HL-60/S4 treated with phorbol 12-myristate 13-acetate at 8.2 ng/mL for 4 days and 3 days (cell line): ENCODE measurements around the gene STRN4.
"Not testable (repeated sequence)": the region's sequence is repeated elsewhere in the genome, so short reads cannot be mapped to it uniquely, and the experiment has no call there.

Experiments used
- in situ Hi-C: fragments of 300-500 bp; cut with MboI; formaldehyde crosslinking; loops from 2 replicates; pipeline ENCODE4 v1.15.0; 2022; ENCODE audit warnings: low sequenced_read_pairs

Gene STRN4

GRCh38 chr19:46775642-46776258, 29.5 kb upstream of the STRN4 start:
- in situ Hi-C loops, result no loop called here

GRCh38 chr19:46773018-46773399, 26.8 kb upstream of the STRN4 start:
- in situ Hi-C loops, result no loop called here

DNA sequence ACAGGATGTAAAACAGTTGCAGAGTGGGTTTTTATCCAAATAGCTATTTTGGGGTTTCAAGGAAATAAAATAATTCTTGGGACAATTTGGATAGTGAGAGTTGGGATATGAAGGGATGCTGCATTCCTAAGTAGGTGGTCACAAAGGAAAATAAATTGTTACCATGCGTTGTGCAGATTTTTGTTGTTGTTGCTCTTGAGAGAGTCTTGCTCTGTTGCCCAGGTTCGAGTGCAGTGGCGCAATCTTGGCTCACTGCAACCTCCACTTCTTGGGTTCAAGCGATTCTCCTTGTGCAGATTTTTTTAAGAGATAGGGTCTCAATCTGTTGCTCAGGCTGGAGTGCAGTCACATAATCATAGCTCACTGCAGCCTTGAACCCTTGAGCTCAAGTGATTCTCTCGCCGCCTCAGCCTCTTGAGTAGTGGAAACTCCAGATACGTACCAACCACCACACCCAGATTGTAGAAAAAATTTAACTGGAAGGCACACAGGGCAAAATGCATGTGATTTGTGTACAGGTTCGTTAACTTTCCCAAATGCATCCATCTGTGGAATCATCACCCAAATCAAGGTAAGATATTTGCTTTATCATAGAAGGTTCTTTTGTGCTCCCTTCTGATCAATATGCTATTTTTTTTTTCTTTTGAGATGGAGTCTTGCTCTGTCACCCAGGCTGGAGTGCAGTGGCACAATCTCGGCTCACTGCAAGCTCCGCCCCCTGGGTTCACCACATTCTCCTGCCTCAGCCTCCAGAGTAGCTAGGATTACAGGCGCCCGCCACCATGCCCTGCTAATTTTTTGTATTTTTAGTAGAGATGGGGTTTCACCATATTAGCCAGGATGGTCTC, 26.1 kb upstream of the STRN4 start:
- in situ Hi-C loops, result no loop called here

DNA sequence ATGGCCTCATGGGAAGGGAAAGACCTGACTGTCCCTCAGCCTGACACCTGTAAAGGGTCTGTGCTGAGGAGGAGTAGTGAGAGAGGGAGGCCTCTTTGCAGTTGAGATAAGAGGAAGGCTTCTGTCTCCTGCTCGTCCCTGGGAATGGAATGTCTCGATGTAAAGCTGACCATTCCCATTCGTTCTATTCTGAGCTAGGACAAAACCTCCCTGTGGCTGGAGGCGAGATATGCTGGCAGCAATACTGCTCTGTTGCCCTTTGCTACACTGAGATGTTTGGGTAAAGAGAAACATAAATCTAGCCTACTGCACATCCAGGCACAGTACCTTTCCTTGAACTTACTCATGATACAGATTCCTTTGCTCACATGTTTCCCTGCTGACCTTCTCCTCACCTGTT, 22.5 kb upstream of the STRN4 start:
- in situ Hi-C loops, result not testable (repeated sequence)

DNA sequence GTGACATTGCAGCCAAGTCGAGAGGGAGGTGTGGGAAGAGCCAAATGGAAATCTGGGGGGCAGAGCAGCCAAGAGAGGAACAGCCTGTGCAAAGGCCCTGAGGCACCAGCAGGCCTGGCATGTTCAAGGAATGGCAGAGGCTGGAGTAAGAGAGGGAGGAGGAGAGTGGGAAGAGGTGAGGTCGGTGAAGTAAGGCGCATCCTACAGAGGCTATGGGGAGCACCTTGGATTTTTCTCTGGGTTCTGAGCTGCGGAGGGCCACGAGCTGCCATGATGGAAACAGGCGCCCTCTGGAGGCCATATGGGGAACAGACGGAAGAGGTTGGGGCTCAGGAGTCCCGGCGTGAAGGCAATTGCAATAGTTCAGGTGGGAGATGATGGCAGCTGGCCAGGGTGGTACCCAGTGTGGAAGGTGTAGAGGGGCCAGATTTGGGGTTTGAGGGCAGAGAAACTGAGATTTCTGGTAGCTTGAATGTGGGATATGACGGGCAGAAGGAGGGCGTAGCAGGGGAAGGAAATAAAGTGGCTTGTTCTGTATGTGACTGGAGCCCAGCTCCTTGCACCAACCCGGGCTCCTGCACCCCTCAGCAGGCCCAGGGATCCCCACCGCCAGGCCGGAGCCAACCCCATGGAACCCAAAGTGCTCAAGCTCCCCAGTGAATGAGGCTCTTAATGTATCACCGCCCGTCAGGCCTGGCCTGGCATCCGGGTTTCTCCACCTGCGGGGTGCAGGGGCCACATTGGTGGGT, 20.5 kb upstream of the STRN4 start:
- in situ Hi-C loops, result no loop called here

DNA sequence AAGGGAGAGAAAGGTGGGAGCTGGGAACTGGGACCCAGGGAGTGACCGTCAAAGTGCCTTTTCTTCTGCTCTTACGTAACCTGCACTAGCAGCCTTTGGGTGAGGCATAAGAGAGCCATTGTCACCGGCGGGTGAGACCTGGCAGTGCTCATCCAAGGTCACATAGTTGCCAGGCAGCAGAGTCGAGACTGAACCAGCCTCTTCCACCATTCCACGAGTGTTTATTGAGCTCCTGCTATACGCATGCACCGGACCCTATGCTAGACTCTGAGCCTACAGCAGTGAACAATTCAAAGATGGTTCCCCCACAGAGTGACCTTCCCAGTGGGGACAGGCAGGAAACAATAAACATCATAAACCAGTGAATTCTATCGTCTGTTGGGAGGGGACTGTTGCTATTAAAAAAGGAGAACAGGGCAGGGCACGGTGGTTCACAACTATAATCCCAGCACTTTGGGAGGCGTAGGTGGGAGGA, 18.6 kb upstream of the STRN4 start:
- in situ Hi-C loops, result no loop called here

- in situ Hi-C loops, result no loop called here
Observed at GRCh38 chr19:46762245-46762890, 16.1 kb upstream of the STRN4 start.

DNA sequence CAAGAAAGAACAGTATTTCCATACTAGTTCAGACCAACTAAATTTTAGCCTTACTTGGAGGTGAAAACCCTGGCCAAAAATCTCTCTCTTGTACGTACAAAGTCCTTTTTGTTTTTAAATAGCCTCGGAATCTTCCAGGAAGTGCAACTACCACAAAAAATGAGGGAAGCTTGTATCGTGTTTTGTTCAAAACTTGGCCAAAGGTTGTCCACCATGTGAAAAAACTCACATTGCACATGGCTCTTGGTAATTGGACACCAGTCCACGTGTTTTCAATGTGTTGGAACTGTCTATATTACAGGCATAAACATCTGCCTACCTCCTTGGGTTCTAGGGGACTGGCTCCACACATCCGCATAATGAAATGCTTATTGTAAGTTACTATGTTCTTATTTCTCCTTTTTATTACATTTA, 15.2 kb upstream of the STRN4 start:
- in situ Hi-C loops, result no loop called here

- in situ Hi-C loops, result not testable (repeated sequence)
Observed at GRCh38 chr19:46760897-46761296, 14.6 kb upstream of the STRN4 start.

GRCh38 chr19:46760363-46760762, 14.1 kb upstream of the STRN4 start:
- in situ Hi-C loops, result no loop called here

- in situ Hi-C loops, result no loop called here
Observed at GRCh38 chr19:46759817-46760333, 13.6 kb upstream of the STRN4 start.

GRCh38 chr19:46759206-46759605, 13.0 kb upstream of the STRN4 start:
- in situ Hi-C loops, result no loop called here

GRCh38 chr19:46756544-46756888, 10.3 kb upstream of the STRN4 start:
- in situ Hi-C loops, result no loop called here

- in situ Hi-C loops, result no loop called here
Observed at GRCh38 chr19:46755853-46756543, 9.7 kb upstream of the STRN4 start.

DNA sequence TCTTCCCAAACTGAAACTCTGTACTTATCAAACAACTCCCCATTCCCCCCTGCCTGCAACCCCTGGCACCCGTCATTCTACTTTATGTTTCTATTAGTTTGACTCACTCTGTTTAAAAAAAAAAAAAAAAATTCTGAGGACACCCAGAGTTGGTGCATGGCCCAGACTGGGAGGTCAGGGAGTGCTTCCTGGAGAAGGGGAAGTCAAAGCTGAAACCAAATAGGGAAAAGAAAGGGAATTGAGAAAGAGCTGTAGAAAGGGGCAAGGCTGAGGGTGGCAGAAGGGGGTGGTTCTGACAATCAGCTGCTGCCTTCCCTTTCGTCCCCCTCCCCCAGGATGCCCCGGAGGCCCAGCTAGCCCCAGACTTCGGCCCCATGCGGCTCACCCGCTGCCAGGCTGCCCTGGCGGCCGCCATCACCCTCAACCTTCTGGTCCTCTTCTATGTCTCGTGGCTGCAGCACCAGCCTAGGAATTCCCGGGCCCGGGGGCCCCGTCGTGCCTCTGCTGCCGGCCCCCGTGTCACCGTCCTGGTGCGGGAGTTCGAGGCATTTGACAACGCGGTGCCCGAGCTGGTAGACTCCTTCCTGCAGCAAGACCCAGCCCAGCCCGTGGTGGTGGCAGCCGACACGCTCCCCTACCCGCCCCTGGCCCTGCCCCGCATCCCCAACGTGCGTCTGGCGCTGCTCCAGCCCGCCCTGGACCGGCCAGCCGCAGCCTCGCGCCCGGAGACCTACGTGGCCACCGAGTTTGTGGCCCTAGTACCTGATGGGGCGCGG, 9.0 kb upstream of the STRN4 start:
- in situ Hi-C loops, result no loop called here

- in situ Hi-C loops, result no loop called here
Observed at GRCh38 chr19:46753420-46754155, 7.3 kb upstream of the STRN4 start.

DNA sequence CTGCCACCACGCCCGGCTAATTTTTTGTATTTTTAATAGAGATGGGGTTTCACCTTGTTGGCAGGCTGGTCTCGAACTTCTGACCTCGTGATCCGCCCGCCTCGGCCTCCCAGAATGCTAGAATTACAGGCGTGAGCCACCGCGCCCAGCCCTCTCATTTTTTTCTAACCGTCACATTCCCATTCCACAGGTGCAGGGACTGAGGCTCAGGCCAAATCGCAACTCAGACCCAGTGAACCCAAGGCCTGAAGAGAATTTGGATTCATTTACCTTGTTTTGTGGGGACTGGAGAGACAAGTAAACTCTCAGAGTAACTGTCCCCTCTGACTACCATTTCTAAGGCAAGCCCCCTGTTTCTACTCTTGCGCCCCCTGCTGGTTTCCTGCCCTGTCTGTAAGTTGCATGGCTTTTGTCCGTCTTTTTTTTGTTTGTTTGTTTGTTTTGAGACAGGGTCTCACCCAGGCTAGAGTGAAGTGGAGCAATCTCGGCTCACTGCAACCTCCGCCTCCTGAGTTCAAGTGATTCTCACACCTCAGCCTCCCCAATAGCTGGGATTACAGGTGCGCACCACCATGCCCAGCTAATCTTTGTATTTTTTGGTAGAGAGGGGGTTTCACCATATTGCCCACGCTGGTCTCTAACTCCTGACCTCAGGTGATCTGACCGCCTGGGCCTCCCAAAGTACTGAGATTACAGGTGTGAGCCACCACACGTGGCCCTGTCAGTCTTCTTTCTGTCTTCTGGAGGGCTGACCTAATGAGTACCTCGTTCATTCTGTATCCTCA, 2.3 kb upstream of the STRN4 start:
- in situ Hi-C loops, result no loop called here
